OCI-LY7 (cell line): ENCODE results near the gene CLEC18B. TPM values are rescaled to one million over a fixed set of nuclear protein-coding genes. Genes with fewer than 3 reads are reported as not detected.
A peak's percentile ranks its signal among the peaks of the same experiment; 100 is the strongest.
"Not testable (repeated sequence)": the region's sequence is repeated elsewhere in the genome, so short reads cannot be mapped to it uniquely, and the experiment has no call there.

ENCODE experiments used
- BruUV-seq: library from RNA; stranded (reverse); fragments of 400-500 nt; replicated peaks from 2 replicates; lab custom pipeline; 2021; lab: Mats Ljungman, UMichigan
- CTCF ChIA-PET: fragments of 300-600 bp; sonication (Branson Sonifier 250); formaldehyde crosslinking; loops from one replicate; lab custom pipeline; 2022; ENCODE audit warnings: antibody characterized with exemption; ENCODE audit not compliant: unreplicated experiment; lab: Charles Lee
- POLR2A ChIA-PET: fragments of 300-600 bp; sonication (Branson Sonifier 250); formaldehyde crosslinking; loops from one replicate; lab custom pipeline; 2022; ENCODE audit warnings: antibody characterized with exemption; lab: Charles Lee
- DNase-seq: peaks from one replicate; pipeline ENCODE4 v3.0.0-alpha.2; 2015; ENCODE audit warnings: low spot score
- H2AFZ ChIP-seq: fragments of 200-600 bp; sonication (generic), shearing (Covaris generic); 2 replicates; pipeline ENCODE4 v1.6.1; 2014; ENCODE audit warnings: mild to moderate bottlenecking, antibody characterized with exemption, low read length, moderate library complexity
- H3K27ac ChIP-seq: fragments of 200-600 bp; sonication (generic); 2 replicates; pipeline ENCODE4 v1.5.1; 2014; ENCODE audit warnings: mixed run types, low read depth, mild to moderate bottlenecking, moderate library complexity, low read length, inconsistent platforms; ENCODE audit not compliant: poor library complexity, severe bottlenecking
- H3K36me3 ChIP-seq: fragments of 200-600 bp; sonication (generic); 2 replicates; pipeline ENCODE4 v1.6.1; 2014; ENCODE audit warnings: mild to moderate bottlenecking, antibody characterized with exemption, low read length, moderate library complexity, mixed read lengths; ENCODE audit not compliant: insufficient read depth
- H3K4me1 ChIP-seq: fragments of 200-600 bp; sonication (generic); 2 replicates; pipeline ENCODE4 v1.5.1; 2014; ENCODE audit warnings: mild to moderate bottlenecking, low read length; ENCODE audit not compliant: insufficient read depth, poor library complexity, severe bottlenecking
- H3K4me2 ChIP-seq: fragments of 200-600 bp; sonication (generic); 2 replicates; pipeline ENCODE4 v1.6.1; 2014; ENCODE audit warnings: mild to moderate bottlenecking, low read length
- H3K4me3 ChIP-seq: fragments of 200-600 bp; sonication (generic); 2 replicates; pipeline ENCODE4 v1.5.1; 2014; ENCODE audit warnings: mild to moderate bottlenecking, low read depth, low read length; ENCODE audit not compliant: poor library complexity, severe bottlenecking
- H3K79me2 ChIP-seq: fragments of 200-600 bp; sonication (generic); 2 replicates; pipeline ENCODE4 v1.6.1; 2016; ENCODE audit warnings: low read depth, mild to moderate bottlenecking, low read length, moderate library complexity, mixed read lengths; ENCODE audit not compliant: insufficient read depth
- H3K9me2 ChIP-seq: fragments of 200-600 bp; sonication (generic); 2 replicates; pipeline ENCODE4 v1.6.1; 2016; ENCODE audit warnings: mild to moderate bottlenecking, low read length, mixed read lengths; ENCODE audit not compliant: insufficient read depth
- H3K9me3 ChIP-seq: fragments of 200-600 bp; sonication (generic); 2 replicates; pipeline ENCODE4 v1.6.1; 2014; ENCODE audit warnings: mild to moderate bottlenecking, mixed run types, low read length, mixed read lengths
- H4K20me1 ChIP-seq: fragments of 200-600 bp; sonication (generic); 2 replicates; pipeline ENCODE4 v1.6.1; 2014; ENCODE audit warnings: mild to moderate bottlenecking, antibody characterized with exemption, low read length, moderate library complexity, mixed read lengths; ENCODE audit not compliant: insufficient read depth
- intact Hi-C: fragments of 100-400 bp; cut with micrococcal nuclease; formaldehyde crosslinking; loops from one replicate; pipeline ENCODE4 v1.10.0; 2022; ENCODE audit not compliant: unreplicated experiment
- total RNA-seq, 2 experiments: library from RNA; depleted of rRNA in 1 of 2; stranded (reverse); fragments of >200 nt in 1 of 2; shearing (Covaris generic) in 1 of 2; gene quantifications; 2 replicates each; pipeline ENCODE4 v1.2.3, GENCODE V29; 2014 to 2022
- TF ChIP-seq, protein P1 (sequence below): fragments of 200-600 bp; sonication (generic); conservative IDR thresholded peaks from 2 replicates; pipeline ENCODE4 v1.5.1; 2014; ENCODE audit warnings: mild to moderate bottlenecking, antibody characterized with exemption, low read length, moderate library complexity, mixed read lengths

The CLEC18B gene
- total RNA-seq, 2 experiments from 2014 or later = 0.79 TPM; not detected in 1

DNA sequence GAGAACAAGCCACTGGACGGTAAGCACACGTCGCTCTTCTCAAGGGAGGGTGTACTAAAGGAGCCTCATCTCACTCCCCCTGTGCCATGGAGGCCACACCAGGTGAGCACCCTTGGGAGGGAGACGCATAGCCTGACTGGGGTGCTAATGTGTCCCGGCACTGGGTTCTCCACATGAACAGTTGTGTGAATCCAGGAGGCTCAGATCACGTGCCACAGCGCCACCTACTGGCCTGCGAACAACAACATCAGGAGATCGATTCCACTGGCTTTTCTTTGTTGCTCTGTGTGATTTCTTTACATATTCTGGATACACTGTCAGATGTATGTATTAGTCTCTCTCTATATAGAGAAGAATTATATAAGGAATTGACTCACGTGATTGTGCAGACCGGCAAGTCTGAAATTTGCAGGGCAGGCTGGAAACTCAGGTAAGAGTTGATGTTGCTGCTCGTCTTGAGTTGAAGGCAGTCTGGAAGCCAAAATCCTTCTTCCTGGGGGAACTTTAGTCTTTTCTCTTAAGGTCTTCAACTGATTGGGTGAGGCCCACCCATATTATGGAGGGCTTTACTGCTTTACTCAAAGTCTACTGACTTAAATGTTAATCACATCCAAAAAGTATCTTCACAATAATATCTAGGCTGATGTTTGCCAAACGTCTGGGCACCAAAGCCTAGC lies 8.9 kb upstream of the CLEC18B start:
- H4K20me1 ChIP-seq, POLR2A ChIA-PET, H3K4me3 ChIP-seq, H3K4me2 ChIP-seq, H3K27ac ChIP-seq, BruUV-seq, H2AFZ ChIP-seq, H3K4me1 ChIP-seq, H3K9me3 ChIP-seq, H3K36me3 ChIP-seq, H3K79me2 ChIP-seq, CTCF ChIA-PET, H3K9me2 ChIP-seq: not testable (repeated sequence)
- TF ChIP-seq, protein P1, sequence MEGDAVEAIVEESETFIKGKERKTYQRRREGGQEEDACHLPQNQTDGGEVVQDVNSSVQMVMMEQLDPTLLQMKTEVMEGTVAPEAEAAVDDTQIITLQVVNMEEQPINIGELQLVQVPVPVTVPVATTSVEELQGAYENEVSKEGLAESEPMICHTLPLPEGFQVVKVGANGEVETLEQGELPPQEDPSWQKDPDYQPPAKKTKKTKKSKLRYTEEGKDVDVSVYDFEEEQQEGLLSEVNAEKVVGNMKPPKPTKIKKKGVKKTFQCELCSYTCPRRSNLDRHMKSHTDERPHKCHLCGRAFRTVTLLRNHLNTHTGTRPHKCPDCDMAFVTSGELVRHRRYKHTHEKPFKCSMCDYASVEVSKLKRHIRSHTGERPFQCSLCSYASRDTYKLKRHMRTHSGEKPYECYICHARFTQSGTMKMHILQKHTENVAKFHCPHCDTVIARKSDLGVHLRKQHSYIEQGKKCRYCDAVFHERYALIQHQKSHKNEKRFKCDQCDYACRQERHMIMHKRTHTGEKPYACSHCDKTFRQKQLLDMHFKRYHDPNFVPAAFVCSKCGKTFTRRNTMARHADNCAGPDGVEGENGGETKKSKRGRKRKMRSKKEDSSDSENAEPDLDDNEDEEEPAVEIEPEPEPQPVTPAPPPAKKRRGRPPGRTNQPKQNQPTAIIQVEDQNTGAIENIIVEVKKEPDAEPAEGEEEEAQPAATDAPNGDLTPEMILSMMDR = peak; percentile 84
- intact Hi-C loops = loop anchor here (5.0 kb wide), 1 partner anchor 123 kb away; no protein-coding TSS in a partner anchor
- DNase-seq = peak; percentile 53

DNA sequence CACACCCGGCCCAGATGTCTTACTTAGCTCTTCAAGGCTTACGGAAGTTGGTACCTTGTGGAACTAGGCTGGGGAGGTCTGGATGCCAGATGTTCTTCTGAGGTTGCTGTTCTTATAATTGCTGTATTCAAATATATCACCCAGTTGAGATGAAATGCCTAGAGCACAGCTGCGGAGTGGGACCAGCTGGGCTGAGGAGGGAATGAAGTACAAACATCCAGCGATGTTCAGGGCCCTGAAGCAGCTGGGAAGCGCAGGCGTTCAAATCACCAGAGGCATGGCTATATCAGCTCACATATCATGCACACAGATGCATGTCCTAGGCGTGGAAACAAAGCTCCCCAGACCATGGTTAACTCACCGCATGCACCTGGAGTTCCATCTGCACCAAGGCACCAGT lies 7.2 kb upstream of the CLEC18B start:
- BruUV-seq, POLR2A ChIA-PET, H3K9me2 ChIP-seq, H3K79me2 ChIP-seq, intact Hi-C loops, CTCF ChIA-PET, H3K4me3 ChIP-seq, DNase-seq, H4K20me1 ChIP-seq, H3K27ac ChIP-seq, H2AFZ ChIP-seq, H3K4me1 ChIP-seq, H3K4me2 ChIP-seq, H3K9me3 ChIP-seq, H3K36me3 ChIP-seq: not testable (repeated sequence)

DNA sequence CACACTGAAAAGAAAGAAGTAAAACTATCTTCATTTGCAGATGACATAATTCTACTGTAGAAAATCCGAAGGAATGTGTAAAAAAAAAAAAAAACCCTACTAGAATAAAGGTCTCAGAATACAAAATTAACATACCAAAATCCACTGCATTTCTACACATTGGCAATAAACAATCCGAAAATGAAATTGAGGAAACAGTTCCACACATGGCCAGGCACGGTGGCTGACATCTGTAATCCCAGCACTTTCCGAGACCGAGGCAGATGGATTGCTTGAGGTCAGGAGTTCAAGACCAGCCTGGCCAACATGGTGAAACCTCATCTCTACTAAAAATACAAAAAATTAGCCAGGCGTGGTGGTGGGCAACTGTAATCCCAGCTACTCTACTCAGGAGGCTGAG lies 4.5 kb upstream of the CLEC18B start:
- not testable (repeated sequence) for BruUV-seq

DNA sequence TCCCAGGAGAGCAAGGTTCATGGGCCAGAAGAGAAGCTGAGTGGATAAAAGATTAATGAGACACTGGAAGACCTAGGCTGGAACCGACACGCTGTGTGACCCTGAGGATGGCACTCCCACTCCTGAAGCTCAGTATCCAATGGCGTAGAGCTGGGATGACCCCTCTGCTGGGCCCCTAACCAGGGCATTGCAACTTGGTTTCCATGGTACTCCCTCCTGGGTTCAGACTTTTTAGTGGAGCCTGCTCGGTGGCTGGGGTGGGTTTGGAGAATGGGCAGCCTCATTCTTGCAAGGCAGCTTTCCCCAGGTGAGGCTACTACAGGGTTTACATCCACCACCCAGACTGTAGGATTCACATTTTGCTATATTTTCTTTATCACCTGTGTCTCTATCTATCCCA lies 2.4 kb upstream of the CLEC18B start:
- intact Hi-C loops, H3K9me3 ChIP-seq, H3K36me3 ChIP-seq, DNase-seq, H3K4me3 ChIP-seq, H3K4me1 ChIP-seq, BruUV-seq, H4K20me1 ChIP-seq, H3K9me2 ChIP-seq, H2AFZ ChIP-seq, CTCF ChIA-PET, H3K79me2 ChIP-seq, H3K4me2 ChIP-seq, H3K27ac ChIP-seq: not testable (repeated sequence)
- POLR2A ChIA-PET = interaction anchor here (0.7 kb wide), 1 partner anchor 108 kb away, joined by 4 read pairs; no protein-coding TSS in a partner anchor

More for the DNA sequence above, 4.5 kb upstream of the CLEC18B start:
- H3K36me3 ChIP-seq, H3K79me2 ChIP-seq, H3K9me3 ChIP-seq, H3K4me1 ChIP-seq, CTCF ChIA-PET, intact Hi-C loops, DNase-seq, H2AFZ ChIP-seq, H4K20me1 ChIP-seq, H3K9me2 ChIP-seq, H3K4me2 ChIP-seq, H3K4me3 ChIP-seq, H3K27ac ChIP-seq: not testable (repeated sequence)
- POLR2A ChIA-PET = interaction anchor here (0.6 kb wide), 1 partner anchor 123 kb away, joined by 3 read pairs; no protein-coding TSS in a partner anchor

DNA sequence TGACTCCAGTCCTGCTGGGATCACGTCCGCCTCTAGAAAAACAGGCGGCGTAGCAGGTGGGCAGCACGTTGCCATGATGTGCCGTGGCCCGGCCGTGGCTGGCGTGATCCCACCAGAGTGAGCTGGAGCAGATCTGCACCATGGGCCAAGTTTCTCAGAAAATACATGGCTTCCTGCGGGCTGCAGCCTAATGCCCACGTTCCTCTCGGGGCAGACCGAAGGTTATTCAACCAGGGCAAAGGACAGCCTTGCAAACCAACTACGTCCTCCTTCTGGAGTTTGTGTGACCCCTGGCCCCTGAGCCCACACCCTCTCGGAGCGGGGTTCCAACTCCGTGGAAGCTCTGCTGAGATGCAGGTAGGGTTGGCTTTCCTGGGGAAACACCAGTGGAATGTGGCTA lies 808 bp upstream of the CLEC18B start:
- H3K27ac ChIP-seq, H3K4me3 ChIP-seq, H3K36me3 ChIP-seq, H4K20me1 ChIP-seq, H3K9me3 ChIP-seq, DNase-seq, H3K4me1 ChIP-seq, CTCF ChIA-PET, POLR2A ChIA-PET, intact Hi-C loops, BruUV-seq, H3K9me2 ChIP-seq, H3K4me2 ChIP-seq, H2AFZ ChIP-seq, H3K79me2 ChIP-seq: not testable (repeated sequence)

DNA sequence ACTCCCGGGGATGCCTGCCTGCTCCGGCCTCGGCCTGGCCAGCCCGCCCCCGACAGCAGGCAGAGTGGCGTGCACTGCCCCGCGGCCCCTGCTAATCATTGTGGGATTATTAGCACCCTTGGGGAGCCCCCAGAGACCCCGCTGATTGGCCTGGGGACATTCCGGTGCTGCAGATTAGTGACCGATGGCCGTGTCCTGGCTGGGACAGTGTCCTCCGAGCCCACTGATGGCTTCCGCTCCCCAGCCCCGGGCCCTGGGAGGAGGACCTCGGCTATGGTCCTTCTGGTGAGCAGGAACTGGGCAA lies 156 bp upstream of the CLEC18B start:
- H3K79me2 ChIP-seq, CTCF ChIA-PET, H3K4me2 ChIP-seq, intact Hi-C loops, H3K36me3 ChIP-seq, H3K9me2 ChIP-seq, H3K9me3 ChIP-seq, H3K4me1 ChIP-seq, H2AFZ ChIP-seq, H3K4me3 ChIP-seq, H4K20me1 ChIP-seq, H3K27ac ChIP-seq, DNase-seq, BruUV-seq, POLR2A ChIA-PET: not testable (repeated sequence)
